Gastroesophageal sphincter (tissue), 4 donors: Measurements from ENCODE around the gene MS4A1. TPM values are rescaled to one million over a fixed set of nuclear protein-coding genes. Genes with fewer than 3 reads are reported as not detected.

ENCODE experiments used
- ATAC-seq: fragments of 150-250 bp; one replicate; pipeline ENCODE4 v1.9.1; 2016; ENCODE audit warnings: mild to moderate bottlenecking, moderate library complexity
- H3K27ac ChIP-seq, 4 donors: fragments of 200-600 bp; sonication (generic) in 3 of 4; 1 replicate in 3 of 4; 2 replicates in 1 of 4; pipeline ENCODE4 v1.5.1; 2016 to 2019
- H3K27me3 ChIP-seq: fragments of 200-600 bp; sonication (generic); one replicate; pipeline ENCODE4 v1.5.1; 2019
- H3K36me3 ChIP-seq, 2 donors: fragments of 200-600 bp; sonication (generic); one replicate each; pipeline ENCODE4 v1.5.1; 2019; ENCODE audit warnings: control low read depth in 1 of 2
- H3K4me1 ChIP-seq, 3 donors: fragments of 200-600 bp; sonication (generic); 1 replicate in 2 of 3; 2 replicates in 1 of 3; pipeline ENCODE4 v1.5.1; 2016 to 2019; ENCODE audit warnings: control low read depth in 2 of 3
- H3K4me3 ChIP-seq, 2 donors: fragments of 200-600 bp; sonication (generic); one replicate each; pipeline ENCODE4 v1.5.1; 2019; ENCODE audit warnings: mild to moderate bottlenecking in 1 of 2, moderate library complexity in 1 of 2
- H3K9me3 ChIP-seq, 3 donors: fragments of 200-600 bp; sonication (generic); one replicate each; pipeline ENCODE4 v1.5.1; 2017 to 2019; ENCODE audit warnings: control low read depth in 2 of 3
- CTCF ChIP-seq, 4 experiments: fragments of 200-600 bp in 2 of 4; fragments of 450-650 bp in 2 of 4; sonication (generic) in 1 of 4; IDR thresholded peaks; one replicate each; pipeline ENCODE4 v1.5.1; 2017 to 2019; ENCODE audit warnings: antibody characterized with exemption in 4 of 4, mild to moderate bottlenecking in 2 of 4, moderate library complexity in 2 of 4
- EP300 ChIP-seq: sonication (generic); formaldehyde crosslinking; IDR thresholded peaks from one replicate; pipeline ENCODE4 v1.6.1; 2017; ENCODE audit warnings: antibody characterized with exemption, mild to moderate bottlenecking
- POLR2A ChIP-seq, 2 donors: fragments of 450-650 bp; IDR thresholded peaks; one replicate each; pipeline ENCODE4 v1.6.1; 2017; ENCODE audit warnings: antibody characterized with exemption in 2 of 2, mild to moderate bottlenecking in 2 of 2, moderate library complexity in 1 of 2
- POLR2AphosphoS5 ChIP-seq: sonication (generic); formaldehyde crosslinking; IDR thresholded peaks from one replicate; pipeline ENCODE4 v1.6.1; 2017; ENCODE audit warnings: antibody characterized with exemption
- WGBS, 2 donors: methylation state at CpG; one replicate each; pipeline ENCODE4 v1.1.5; 2018; ENCODE audit warnings: low coverage in 1 of 2; 5-methylcytosine and 5-hydroxymethylcytosine counted together
- total RNA-seq, 4 donors: library from RNA; depleted of rRNA; stranded (reverse); fragments of >200 nt; gene quantifications; one replicate each; pipeline ENCODE4 v1.1.0, GENCODE V29; 2016

Gene MS4A1
- total RNA-seq, 4 donors from 2014 or later = 0.12 to 0.40 TPM; not detected in 2

GRCh38 chr11:60482361-60482760, 26.7 kb downstream of the MS4A1 start:
- H3K27ac ChIP-seq = no peak overlapping the region
- H3K4me1 ChIP-seq = no peaks in the 10 kb centered on the region
- no peak overlapping the region for H3K4me3 ChIP-seq
- no peaks in the 10 kb centered on the region for H3K36me3 ChIP-seq
- no peak for ATAC-seq
- WGBS, 2 donors = 25 to 29% methylated on average over 1 to 2 of the region's 2 CpGs
- no peaks in the 10 kb centered on the region for H3K9me3 ChIP-seq
- TF ChIP-seq POLR2A (IDR thresholded peaks at IDR 0.05) (no peak), CTCF (IDR thresholded peaks at IDR 0.05) (no peak), POLR2AphosphoS5 (no peak), EP300 (no peak)
- H3K27me3 ChIP-seq = no peaks in the 10 kb centered on the region

GRCh38 chr11:60485987-60486386, 30.3 kb downstream of the MS4A1 start:
- no peaks in the 10 kb centered on the region for H3K27me3 ChIP-seq
- H3K27ac ChIP-seq = no peak overlapping the region
- H3K9me3 ChIP-seq = no peaks in the 10 kb centered on the region
- H3K4me1 ChIP-seq = no peaks in the 10 kb centered on the region
- TF ChIP-seq POLR2A (IDR thresholded peaks at IDR 0.05) = no peak
- no peak for TF ChIP-seq EP300
- TF ChIP-seq CTCF (IDR thresholded peaks at IDR 0.05) = no peak
- TF ChIP-seq POLR2AphosphoS5 = no peak
- 60 to 70% methylated on average over 5 of the region's 5 CpGs for WGBS, 2 donors
- H3K36me3 ChIP-seq = no peaks in the 10 kb centered on the region
- no peak overlapping the region for H3K4me3 ChIP-seq
- no peak for ATAC-seq

- ATAC-seq = no peak
- TF ChIP-seq EP300 (no peak), POLR2AphosphoS5 (no peak), CTCF (IDR thresholded peaks at IDR 0.05) (no peak), POLR2A (IDR thresholded peaks at IDR 0.05) (no peak)
- Histone ChIP-seq H3K27ac (no peak within 1 kb of the TSS), H3K36me3 (no peaks in the 10 kb centered on the region), H3K4me1 (no peaks in the 10 kb centered on the region), H3K27me3 (no peaks in the 10 kb centered on the region), H3K4me3 (no peak within 1 kb of the TSS), H3K9me3 (no peaks in the 10 kb centered on the region)
- WGBS, 2 donors = 56 to 76% methylated on average over 2 to 4 of the region's 4 CpGs
These were observed 36.9 kb downstream of the MS4A1 start, which contains the start of gene MS4A12 for GRCh38 chr11:60492488-60493009. Gene MS4A12 (plus strand): TSS chr11:60492778. CDS start chr11:60497319, 4,541 bp downstream.

- H3K4me3 ChIP-seq = no peak overlapping the region
- ATAC-seq = no peak
- 77 to 100% methylated on average over 1 to 2 of the region's 2 CpGs for WGBS, 2 donors
- H3K36me3 ChIP-seq = no peaks in the 10 kb centered on the region
- no peaks in the 10 kb centered on the region for H3K9me3 ChIP-seq
- no peaks in the 10 kb centered on the region for H3K4me1 ChIP-seq
- H3K27me3 ChIP-seq = no peaks in the 10 kb centered on the region
- TF ChIP-seq POLR2A (IDR thresholded peaks at IDR 0.05) (no peak), CTCF (IDR thresholded peaks at IDR 0.05) (no peak), EP300 (no peak), POLR2AphosphoS5 (no peak)
- no peak overlapping the region for H3K27ac ChIP-seq
These were observed 37.8 kb downstream of the MS4A1 start for GRCh38 chr11:60493454-60493853.

GRCh38 chr11:60498399-60498798, 42.8 kb downstream of the MS4A1 start:
- ATAC-seq = no peak
- no peaks in the 10 kb centered on the region for H3K4me1 ChIP-seq
- no peak overlapping the region for H3K4me3 ChIP-seq
- TF ChIP-seq EP300 = no peak
- TF ChIP-seq POLR2A (IDR thresholded peaks at IDR 0.05) = no peak
- no peak for TF ChIP-seq POLR2AphosphoS5
- no peak for TF ChIP-seq CTCF (IDR thresholded peaks at IDR 0.05)
- 69 to 86% methylated on average over 1 to 2 of the region's 2 CpGs for WGBS, 2 donors
- no peak overlapping the region for H3K27ac ChIP-seq
- H3K36me3 ChIP-seq = no peaks in the 10 kb centered on the region
- no peaks in the 10 kb centered on the region for H3K9me3 ChIP-seq
- no peaks in the 10 kb centered on the region for H3K27me3 ChIP-seq
